Uterine smooth muscle cell (primary cell): Measurements from ENCODE around the gene KCNH3. TPM values are rescaled to one million over a fixed set of nuclear protein-coding genes. Genes with fewer than 3 reads are reported as not detected.

Experiments
- total RNA-seq: library from RNA; depleted of rRNA; stranded (reverse); fragments of >200 nt; gene quantifications from 2 replicates; pipeline ENCODE4 v1.2.3, GENCODE V29; 2014

Gene KCNH3, protein sequence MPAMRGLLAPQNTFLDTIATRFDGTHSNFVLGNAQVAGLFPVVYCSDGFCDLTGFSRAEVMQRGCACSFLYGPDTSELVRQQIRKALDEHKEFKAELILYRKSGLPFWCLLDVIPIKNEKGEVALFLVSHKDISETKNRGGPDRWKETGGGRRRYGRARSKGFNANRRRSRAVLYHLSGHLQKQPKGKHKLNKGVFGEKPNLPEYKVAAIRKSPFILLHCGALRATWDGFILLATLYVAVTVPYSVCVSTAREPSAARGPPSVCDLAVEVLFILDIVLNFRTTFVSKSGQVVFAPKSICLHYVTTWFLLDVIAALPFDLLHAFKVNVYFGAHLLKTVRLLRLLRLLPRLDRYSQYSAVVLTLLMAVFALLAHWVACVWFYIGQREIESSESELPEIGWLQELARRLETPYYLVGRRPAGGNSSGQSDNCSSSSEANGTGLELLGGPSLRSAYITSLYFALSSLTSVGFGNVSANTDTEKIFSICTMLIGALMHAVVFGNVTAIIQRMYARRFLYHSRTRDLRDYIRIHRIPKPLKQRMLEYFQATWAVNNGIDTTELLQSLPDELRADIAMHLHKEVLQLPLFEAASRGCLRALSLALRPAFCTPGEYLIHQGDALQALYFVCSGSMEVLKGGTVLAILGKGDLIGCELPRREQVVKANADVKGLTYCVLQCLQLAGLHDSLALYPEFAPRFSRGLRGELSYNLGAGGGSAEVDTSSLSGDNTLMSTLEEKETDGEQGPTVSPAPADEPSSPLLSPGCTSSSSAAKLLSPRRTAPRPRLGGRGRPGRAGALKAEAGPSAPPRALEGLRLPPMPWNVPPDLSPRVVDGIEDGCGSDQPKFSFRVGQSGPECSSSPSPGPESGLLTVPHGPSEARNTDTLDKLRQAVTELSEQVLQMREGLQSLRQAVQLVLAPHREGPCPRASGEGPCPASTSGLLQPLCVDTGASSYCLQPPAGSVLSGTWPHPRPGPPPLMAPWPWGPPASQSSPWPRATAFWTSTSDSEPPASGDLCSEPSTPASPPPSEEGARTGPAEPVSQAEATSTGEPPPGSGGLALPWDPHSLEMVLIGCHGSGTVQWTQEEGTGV
- under 0.01 TPM in 1 of 2 replicates, not detected in the other for total RNA-seq

GRCh38 chr12:49538510-49539403 is at the start of gene KCNH3:
Gene KCNH3, plus strand, starts transcription at chr12:49539030. Its CDS starts 387 bp downstream, at chr12:49539417.

GRCh38 chr12:49567611-49568441 is 29.0 kb downstream of the KCNH3 start, which contains the start of gene MCRS1:
Gene MCRS1, minus strand, starts transcription at chr12:49568142. Its CDS starts 1,411 bp downstream, at chr12:49566731.

GRCh38 chr12:49605539-49605938 is 66.7 kb downstream of the KCNH3 start, which contains the start of gene FAM186B:
Gene FAM186B, minus strand, starts transcription at chr12:49605639. Its CDS starts 162 bp downstream, at chr12:49605477.

Other genes starting within 250 kb of the KCNH3 start
- gene PRPH, start 243.9 kb upstream of the KCNH3 start, total RNA-seq: 0.12 and 0.22 TPM in 2 replicates
- 9.4 and 19.1 TPM in 2 replicates for gene TROAP, start 215.8 kb upstream of the KCNH3 start, total RNA-seq
- 0.37 and 0.77 TPM in 2 replicates for gene C1QL4, start 201.8 kb upstream of the KCNH3 start, total RNA-seq
- gene DNAJC22, start 192.1 kb upstream of the KCNH3 start, total RNA-seq: 2.6 and 4.4 TPM in 2 replicates
- gene SPATS2, start 171.6 kb upstream of the KCNH3 start, total RNA-seq: 21.5 and 30.7 TPM in 2 replicates
- 53.7 and 71.7 TPM in 2 replicates for gene MCRS1, start 29.1 kb downstream of the KCNH3 start, total RNA-seq
- 0.12 and 0.22 TPM in 2 replicates for gene FAM186B, start 66.6 kb downstream of the KCNH3 start, total RNA-seq
- 12.4 and 17.6 TPM in 2 replicates for gene PRPF40B, start 84.5 kb downstream of the KCNH3 start, total RNA-seq
- gene FMNL3, start 168.4 kb downstream of the KCNH3 start, total RNA-seq: 26.2 and 26.3 TPM in 2 replicates
- 361 and 382 TPM in 2 replicates for gene TMBIM6, start 202.5 kb downstream of the KCNH3 start, total RNA-seq